Ishikawa (cell line): ENCODE results near the gene ROBO2.

Experiments used
- CEBPB ChIP-seq: IDR thresholded peaks from 2 replicates; pipeline ENCODE4 v1.6.1; 2012
- EP300 ChIP-seq: IDR thresholded peaks from 2 replicates; pipeline ENCODE4 v1.6.1; 2012; ENCODE audit warnings: borderline replicate concordance
- FOXM1 ChIP-seq: IDR thresholded peaks from 2 replicates; pipeline ENCODE4 v1.6.1; 2012; ENCODE audit warnings: low read depth, borderline replicate concordance

GRCh38 chr3:77142578-77142977 is 102.7 kb downstream of the ROBO2 start:
- TF ChIP-seq CEBPB (no peak), EP300 (no peak), FOXM1 (no peak)
